ENCODE data around the gene BEGAIN. TPM values are rescaled to one million over a fixed set of nuclear protein-coding genes. Genes with fewer than 3 reads are reported as not detected.

The BEGAIN gene
- polyA plus RNA-seq, 3 donors = 0.34 to 11.7 (median 0.85) TPM

GRCh38 chr14:100574642-100575031, 12.6 kb downstream of the BEGAIN start:
- 57 to 76% (median 66%) methylated on average over 7 of the region's 7 CpGs for WGBS, 3 donors
- H3K27ac ChIP-seq (ENCODE audit: low read depth, low read length) = no peak overlapping the region

- H3K27ac ChIP-seq (ENCODE audit: low read depth, low read length) = no peak overlapping the region
- 72 to 84% (median 81%) methylated on average over 27 of the region's 27 CpGs for WGBS, 3 donors
Observed at GRCh38 chr14:100573757-100574641, 13.2 kb downstream of the BEGAIN start.

- H3K27ac ChIP-seq (ENCODE audit: low read depth, low read length) = no peak overlapping the region
- WGBS, 3 donors = 12 to 37% (median 14%) methylated on average over 7 to 18 of the region's 18 CpGs
Observed at GRCh38 chr14:100573002-100573756, 14.0 kb downstream of the BEGAIN start.

- 55 to 89% (median 71%) methylated on average over 3 of the region's 3 CpGs for WGBS, 3 donors
Observed at GRCh38 chr14:100572543-100572942, 14.7 kb downstream of the BEGAIN start.

GRCh38 chr14:100571837-100572236, 15.4 kb downstream of the BEGAIN start:
- no peak overlapping the region for H3K27ac ChIP-seq (ENCODE audit: low read depth, low read length)
- 85 to 90% (median 90%) methylated on average over 16 of the region's 16 CpGs for WGBS, 3 donors

More at GRCh38 chr14:100572543-100572942, 14.7 kb downstream of the BEGAIN start:
- no peak overlapping the region for H3K27ac ChIP-seq (ENCODE audit: low read depth, low read length)

- no peak overlapping the region for H3K27ac ChIP-seq (ENCODE audit: low read depth, low read length)
- WGBS, 3 donors = 80 to 87% (median 83%) methylated on average over 23 of the region's 23 CpGs
Observed at GRCh38 chr14:100570726-100571454, 16.3 kb downstream of the BEGAIN start.

GRCh38 chr14:100569734-100570286, 17.4 kb downstream of the BEGAIN start:
- 49 to 54% (median 54%) methylated on average over 14 of the region's 14 CpGs for WGBS, 3 donors
- no peak overlapping the region for H3K27ac ChIP-seq (ENCODE audit: low read depth, low read length)

- H3K27ac ChIP-seq (ENCODE audit: low read depth, low read length) = no peak overlapping the region
- WGBS, 3 donors = 7 to 11% (median 7%) methylated on average over 34 to 45 of the region's 45 CpGs
Observed at GRCh38 chr14:100568998-100569733, 18.1 kb downstream of the BEGAIN start.

- no peak overlapping the region for H3K27ac ChIP-seq (ENCODE audit: low read depth, low read length)
- WGBS, 3 donors = 0 to 1% (median 0%) methylated on average over 82 to 100 of the region's 100 CpGs
Observed at GRCh38 chr14:100568164-100568997, 18.8 kb downstream of the BEGAIN start.

GRCh38 chr14:100567877-100568163, 19.4 kb downstream of the BEGAIN start:
- WGBS, 3 donors = 0 to 2% (median 1%) methylated on average over 27 to 42 of the region's 42 CpGs

GRCh38 chr14:100567009-100567876, 20.0 kb downstream of the BEGAIN start:
- H3K27ac ChIP-seq (ENCODE audit: low read depth, low read length) = no peak overlapping the region
- WGBS, 3 donors = 3 to 7% (median 4%) methylated on average over 40 to 70 of the region's 70 CpGs

More at GRCh38 chr14:100567877-100568163, 19.4 kb downstream of the BEGAIN start:
- no peak overlapping the region for H3K27ac ChIP-seq (ENCODE audit: low read depth, low read length)

GRCh38 chr14:100566586-100566985, 20.6 kb downstream of the BEGAIN start:
- 49 to 89% (median 83%) methylated on average over 4 of the region's 4 CpGs for WGBS, 3 donors
- no peak overlapping the region for H3K27ac ChIP-seq (ENCODE audit: low read depth, low read length)

- 54 to 93% (median 88%) methylated on average over 11 of the region's 11 CpGs for WGBS, 3 donors
- H3K27ac ChIP-seq (ENCODE audit: low read depth, low read length) = no peak overlapping the region
Observed at GRCh38 chr14:100566119-100566518, 21.1 kb downstream of the BEGAIN start.

- H3K27ac ChIP-seq (ENCODE audit: low read depth, low read length) = no peak overlapping the region
- WGBS, 3 donors = 82 to 93% (median 88%) methylated on average over 3 of the region's 3 CpGs
Observed at GRCh38 chr14:100565650-100566049, 21.6 kb downstream of the BEGAIN start.

- H3K27ac ChIP-seq (ENCODE audit: low read depth, low read length) = no peak overlapping the region
- 43 to 74% (median 58%) methylated on average over 6 of the region's 6 CpGs for WGBS, 3 donors
Observed at GRCh38 chr14:100564512-100564911, 22.7 kb downstream of the BEGAIN start.

GRCh38 chr14:100562751-100563150, 24.5 kb downstream of the BEGAIN start:
- H3K27ac ChIP-seq (ENCODE audit: low read depth, low read length) = no peak overlapping the region
- WGBS, 3 donors = 81 to 89% (median 84%) methylated on average over 18 of the region's 18 CpGs

Measured in adipose tissue (tissue), 3 donors.